Epithelial cell of proximal tubule (primary cell): ENCODE measurements around the gene NPAT. TPM values are rescaled to one million over a fixed set of nuclear protein-coding genes. Genes with fewer than 3 reads are reported as not detected.

Experiments used
- total RNA-seq: library from RNA; depleted of rRNA; stranded (reverse); fragments of >200 nt; gene quantifications from 2 replicates; pipeline ENCODE4 v1.2.3, GENCODE V29; 2015

Gene NPAT
- total RNA-seq, 1 donor from 2014 or later: 9.6 TPM

Other genes starting within 250 kb of the NPAT start
- gene CUL5, start 213.7 kb downstream of the NPAT start, total RNA-seq: 16.4 and 19.0 TPM in 2 replicates
- 76.2 and 87.9 TPM in 2 replicates for gene ACAT1, start 101.1 kb downstream of the NPAT start, total RNA-seq
- gene ATM, start 429 bp upstream of the NPAT start, total RNA-seq: 21.0 and 29.4 TPM in 2 replicates
- 0.29 and 0.81 TPM in 2 replicates for gene C11orf65, start 244.9 kb upstream of the NPAT start, total RNA-seq